Breast epithelium (tissue), 3 donors: Measurements from ENCODE around the gene PBX3.
"Not testable (repeated sequence)": the region's sequence is repeated elsewhere in the genome, so short reads cannot be mapped to it uniquely, and the experiment has no call there.

Experiments used
- CTCF ChIP-seq, 3 donors: fragments of 450-650 bp; IDR thresholded peaks; one replicate each; pipeline ENCODE4 v1.5.1; 2016 to 2017; ENCODE audit warnings: antibody characterized with exemption in 3 of 3, mild to moderate bottlenecking in 3 of 3, moderate library complexity in 3 of 3
- POLR2A ChIP-seq: fragments of 450-650 bp; IDR thresholded peaks from one replicate; pipeline ENCODE4 v1.6.1; 2016; ENCODE audit warnings: antibody characterized with exemption, mild to moderate bottlenecking, moderate library complexity
- POLR2AphosphoS5 ChIP-seq, 3 donors: sonication (generic); formaldehyde crosslinking; IDR thresholded peaks; one replicate each; pipeline ENCODE4 v1.6.1; 2017; ENCODE audit warnings: antibody characterized with exemption in 3 of 3

GRCh38 chr9:125776789-125777188 lies 29.6 kb downstream of the PBX3 start:
- TF ChIP-seq CTCF (IDR thresholded peaks at IDR 0.05); POLR2AphosphoS5 (IDR thresholded peaks at IDR 0.05); POLR2A: not testable (repeated sequence)
